Mucosa of descending colon (tissue), 3 donors: ENCODE results near the gene COL25A1. TPM values are rescaled to one million over a fixed set of nuclear protein-coding genes. Genes with fewer than 3 reads are reported as not detected.
"Not testable (repeated sequence)": the region's sequence is repeated elsewhere in the genome, so short reads cannot be mapped to it uniquely, and the experiment has no call there.

Experiments used
- ATAC-seq: fragments of 200-7000 bp; cut with Tn5 transposase; one replicate; pipeline ENCODE4 v1.9.1; 2020; ENCODE audit warnings: mild to moderate bottlenecking, moderate library complexity
- DNase-seq, 3 donors: peaks; one replicate each; pipeline ENCODE4 v3.0.0-alpha.2; 2020
- H3K36me3 ChIP-seq: fragments of 200-600 bp; one replicate; pipeline ENCODE4 v1.8.0; 2021; ENCODE audit warnings: low read depth, mild to moderate bottlenecking
- H3K4me1 ChIP-seq: fragments of 200-600 bp; one replicate; pipeline ENCODE4 v1.8.0; 2021; ENCODE audit warnings: low read depth, mild to moderate bottlenecking
- H3K4me3 ChIP-seq: fragments of 200-600 bp; one replicate; pipeline ENCODE4 v1.8.0; 2021; ENCODE audit warnings: mild to moderate bottlenecking
- H3K9me3 ChIP-seq: fragments of 200-600 bp; one replicate; pipeline ENCODE4 v1.8.0; 2021; ENCODE audit warnings: mild to moderate bottlenecking
- CTCF ChIP-seq: fragments of 200-600 bp; IDR thresholded peaks from one replicate; pipeline ENCODE4 v1.8.0; 2022; ENCODE audit warnings: antibody characterized with exemption, mild to moderate bottlenecking
- intact Hi-C, 2 donors: fragments of 100-400 bp; cut with DNase I in 1 of 2; cut with micrococcal nuclease in 1 of 2; formaldehyde crosslinking; loops; one replicate each; pipeline versions ENCODE4 v1.11.0 to v1.11.1; 2022; cut with DNase I, micrococcal nuclease
- total RNA-seq, 3 donors: library from RNA; stranded (reverse); fragmentation: NEBNext Ultra II Directional in 2 of 3; extraction: Animal tissue kit (Norgen Biotek cat#: 25700) in 2 of 3; gene quantifications; one replicate each; pipeline versions ENCODE4 v1.2.1 to v1.2.4, GENCODE V29; 2021 to 2023
- donor health status: DM: no; HTN: no; CAD: no; lungs with moderate emphysema.
- donor health status: DM: no; HTN: no; CAD: no.
- donor health status: DM: no; HTN: yes; CAD: no.

The COL25A1 gene
- total RNA-seq, 3 donors from 2014 or later = 0.12 to 0.35 (median 0.14) TPM

- H3K4me3 ChIP-seq = no peak overlapping the region
- ATAC-seq = no peak
- no peak for TF ChIP-seq CTCF
- no peaks in the 10 kb centered on the region for H3K9me3 ChIP-seq
- intact Hi-C loops = no loop called here
- no peaks in the 10 kb centered on the region for H3K36me3 ChIP-seq
- no peak for DNase-seq
- no peaks in the 10 kb centered on the region for H3K4me1 ChIP-seq
These were observed 229.9 kb downstream of the COL25A1 start for GRCh38 chr4:109072595-109072994.

DNA sequence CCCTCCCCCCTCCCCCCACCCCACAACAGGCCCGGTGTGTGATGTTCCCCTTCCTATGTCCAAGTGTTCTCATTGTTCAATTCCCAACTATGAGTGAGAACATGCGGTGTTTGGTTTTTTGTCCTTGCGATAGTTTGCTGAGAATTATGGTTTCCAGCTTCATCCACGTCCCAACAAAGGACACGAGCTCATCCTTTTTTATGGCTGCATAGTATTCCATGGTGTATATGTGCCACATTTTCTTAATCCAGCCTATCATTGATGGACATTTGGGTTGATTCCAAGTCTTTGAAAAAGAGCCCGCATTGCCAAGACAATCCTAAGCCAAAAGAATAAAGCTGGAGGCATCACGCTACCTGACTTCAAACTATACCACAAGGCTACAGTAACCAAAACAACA is 231.8 kb downstream of the COL25A1 start:
- DNase-seq, H3K4me1 ChIP-seq, intact Hi-C loops, H3K9me3 ChIP-seq, H3K4me3 ChIP-seq, H3K36me3 ChIP-seq, ATAC-seq: not testable (repeated sequence)

- no peaks in the 10 kb centered on the region for H3K36me3 ChIP-seq
- intact Hi-C loops = no loop called here
- ATAC-seq (no peak), DNase-seq (no peak)
- TF ChIP-seq CTCF = no peak
- H3K9me3 ChIP-seq = no peaks in the 10 kb centered on the region
- H3K4me3 ChIP-seq = no peak overlapping the region
- no peaks in the 10 kb centered on the region for H3K4me1 ChIP-seq
These were observed 234.8 kb downstream of the COL25A1 start for GRCh38 chr4:109067508-109068235.

DNA sequence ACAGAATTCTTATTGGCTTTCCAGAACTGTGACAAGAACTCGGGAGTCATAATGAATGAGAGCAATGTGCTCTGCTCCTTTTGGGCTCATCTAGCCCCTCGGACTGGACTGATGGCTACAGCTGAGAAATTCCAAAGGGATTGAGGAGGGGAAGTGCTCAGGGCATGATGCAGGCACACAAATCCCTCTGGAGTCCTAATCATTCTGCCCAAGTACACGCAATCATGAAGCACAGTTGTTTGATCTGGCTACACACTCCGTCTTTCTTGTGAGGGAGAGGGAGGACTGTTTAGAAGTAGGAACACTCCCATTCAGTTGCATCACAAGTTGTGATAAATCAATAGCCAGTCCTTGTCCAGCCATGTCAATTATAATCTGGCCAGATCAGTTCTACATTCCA is 237.5 kb downstream of the COL25A1 start:
- H3K4me1 ChIP-seq = no peaks in the 10 kb centered on the region
- ATAC-seq (no peak), DNase-seq (no peak)
- H3K9me3 ChIP-seq = no peaks in the 10 kb centered on the region
- no peak overlapping the region for H3K4me3 ChIP-seq
- intact Hi-C loops = no loop called here
- no peaks in the 10 kb centered on the region for H3K36me3 ChIP-seq
- no peak for TF ChIP-seq CTCF

- Histone ChIP-seq H3K9me3 (no peaks in the 10 kb centered on the region), H3K36me3 (no peaks in the 10 kb centered on the region), H3K4me1 (no peaks in the 10 kb centered on the region), H3K4me3 (no peak overlapping the region)
- no peak for ATAC-seq
- no peak for TF ChIP-seq CTCF
- no peak for DNase-seq
- intact Hi-C loops = no loop called here
These were observed 249.2 kb downstream of the COL25A1 start for GRCh38 chr4:109053257-109053656.

- TF ChIP-seq CTCF = no peak
- Histone ChIP-seq H3K9me3 (no peaks in the 10 kb centered on the region), H3K4me1 (no peaks in the 10 kb centered on the region), H3K4me3 (no peak overlapping the region), H3K36me3 (no peaks in the 10 kb centered on the region)
- no peak for DNase-seq
- no peak for ATAC-seq
- intact Hi-C loops = no loop called here
These were observed 249.6 kb downstream of the COL25A1 start for GRCh38 chr4:109052821-109053220.
